ENCODE results near the gene GNAQ. TPM values are rescaled to one million over a fixed set of nuclear protein-coding genes. Genes with fewer than 3 reads are reported as not detected.

The GNAQ gene
- total RNA-seq, 1 experiment from 2014 or later, result 48.6 TPM

DNA sequence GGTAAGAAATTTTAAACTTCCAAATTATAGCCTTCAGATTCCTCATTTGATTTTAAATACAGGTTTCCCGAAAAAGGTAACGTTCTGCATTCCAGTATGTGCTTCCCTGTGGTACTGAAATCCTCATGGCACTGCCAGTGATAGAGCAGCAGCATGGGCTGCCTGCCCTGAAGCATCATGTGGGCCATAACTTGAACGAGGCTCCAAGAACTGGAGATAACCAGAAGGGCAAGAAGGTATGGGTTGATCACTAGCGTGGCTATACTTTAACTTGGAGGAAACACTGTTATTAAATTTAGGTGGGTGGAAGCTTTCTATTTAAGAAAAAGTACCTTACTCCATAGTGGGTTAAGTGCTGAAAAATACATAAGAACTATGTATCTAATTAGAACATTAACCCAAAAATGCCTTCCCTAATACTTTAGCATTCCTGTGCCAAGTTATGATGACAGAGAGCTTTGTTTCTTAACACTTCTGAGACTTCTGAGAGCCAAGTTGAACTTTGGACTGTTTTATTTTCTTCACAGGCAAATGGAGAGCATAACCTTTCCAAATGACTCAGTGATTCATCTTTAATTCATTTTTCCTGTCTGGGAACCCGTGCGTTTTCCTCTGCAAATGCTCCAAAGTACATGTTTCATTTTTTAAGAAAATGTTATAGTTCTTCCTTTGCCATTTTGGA lies 192.0 kb downstream of the GNAQ start:
- no peaks in the 10 kb centered on the region for H3K9me3 Mint-ChIP-seq
- no peak overlapping the region for H2BK12ac ChIP-seq (ENCODE audit: insufficient read length, low read depth, low read length)
- no CpG with 5 or more reads among the region's 6 CpGs for WGBS (ENCODE audit: extremely low coverage, insufficient read length, low lambda C conversion rate)
- no peak for DNase-seq
- no peak overlapping the region for H4K91ac ChIP-seq (ENCODE audit: insufficient read length, low read depth, low read length)
- peaks cover 2 to 7% of the 10 kb centered on the region in 2 experiments; a peak in 3 of 4 replicates for H3K4me1 Mint-ChIP-seq
- no peaks in the 10 kb centered on the region for H3K9me3 ChIP-seq (ENCODE audit: control insufficient read depth, low read depth, low read length)
- no peak overlapping the region for H2BK20ac ChIP-seq (ENCODE audit: low read depth, low read length, poor library complexity, severe bottlenecking)
- no peaks in the 10 kb centered on the region for H3K27me3 ChIP-seq (ENCODE audit: insufficient read depth, low read length)
- H3K23ac ChIP-seq (ENCODE audit: insufficient read length, low read depth, low read length), result no peak overlapping the region
- H3T11ph ChIP-seq (ENCODE audit: low read length), result no peak overlapping the region
- H3K14ac ChIP-seq (ENCODE audit: insufficient read depth, low read length), result no peak overlapping the region
- no peak overlapping the region for H2AK5ac ChIP-seq (ENCODE audit: insufficient read length, low read length)
- no peak overlapping the region for H3K56ac ChIP-seq (ENCODE audit: insufficient read length, low read depth, low read length)
- TF ChIP-seq, protein P1, sequence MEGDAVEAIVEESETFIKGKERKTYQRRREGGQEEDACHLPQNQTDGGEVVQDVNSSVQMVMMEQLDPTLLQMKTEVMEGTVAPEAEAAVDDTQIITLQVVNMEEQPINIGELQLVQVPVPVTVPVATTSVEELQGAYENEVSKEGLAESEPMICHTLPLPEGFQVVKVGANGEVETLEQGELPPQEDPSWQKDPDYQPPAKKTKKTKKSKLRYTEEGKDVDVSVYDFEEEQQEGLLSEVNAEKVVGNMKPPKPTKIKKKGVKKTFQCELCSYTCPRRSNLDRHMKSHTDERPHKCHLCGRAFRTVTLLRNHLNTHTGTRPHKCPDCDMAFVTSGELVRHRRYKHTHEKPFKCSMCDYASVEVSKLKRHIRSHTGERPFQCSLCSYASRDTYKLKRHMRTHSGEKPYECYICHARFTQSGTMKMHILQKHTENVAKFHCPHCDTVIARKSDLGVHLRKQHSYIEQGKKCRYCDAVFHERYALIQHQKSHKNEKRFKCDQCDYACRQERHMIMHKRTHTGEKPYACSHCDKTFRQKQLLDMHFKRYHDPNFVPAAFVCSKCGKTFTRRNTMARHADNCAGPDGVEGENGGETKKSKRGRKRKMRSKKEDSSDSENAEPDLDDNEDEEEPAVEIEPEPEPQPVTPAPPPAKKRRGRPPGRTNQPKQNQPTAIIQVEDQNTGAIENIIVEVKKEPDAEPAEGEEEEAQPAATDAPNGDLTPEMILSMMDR (conservative IDR thresholded peaks at IDR 0.05), result no peak
- no peak overlapping the region for H3K4me2 ChIP-seq (ENCODE audit: insufficient read depth, insufficient read length, low read length)
- H3K79me1 ChIP-seq (ENCODE audit: insufficient read depth, low read depth, low read length, poor library complexity, severe bottlenecking), result peaks cover 4% of the 10 kb centered on the region
- no peak overlapping the region for H2BK5ac ChIP-seq (ENCODE audit: insufficient read length, low read length)
- 0 out of 2 replicates have a peak, but pooled peaks cover 2% of the 10 kb centered on the region for H3K79me2 ChIP-seq (ENCODE audit: insufficient read depth, low read length)
- H3K27me3 Mint-ChIP-seq (ENCODE audit: low read depth), result no peaks in the 10 kb centered on the region
- no peak overlapping the region for H3K4ac ChIP-seq (ENCODE audit: low read depth, low read length)
- no peak overlapping the region for H3K27ac ChIP-seq (ENCODE audit: insufficient read length, low read depth, low read length)
- H2AFZ ChIP-seq (ENCODE audit: low read length), result no peak overlapping the region
- H3K4me3 Mint-ChIP-seq, result no peak overlapping the region
- no peaks in the 10 kb centered on the region for H3K4me1 ChIP-seq (ENCODE audit: insufficient read depth, low read length)
- no peaks in the 10 kb centered on the region; a peak in 1 of 7 replicates for H3K36me3 Mint-ChIP-seq (ENCODE audit: insufficient read depth in 1 of 3, low read depth in 3 of 3)
- no peaks in the 10 kb centered on the region for H3K23me2 ChIP-seq (ENCODE audit: insufficient read length, low read depth, low read length, poor library complexity, severe bottlenecking)
- no peaks in the 10 kb centered on the region for H4K20me1 ChIP-seq (ENCODE audit: control insufficient read depth, insufficient read depth, insufficient read length)
- H2BK120ac ChIP-seq (ENCODE audit: low read depth, low read length, poor library complexity, severe bottlenecking), result no peak overlapping the region
- no peak overlapping the region for H3K27ac Mint-ChIP-seq
- no peak overlapping the region for H3K18ac ChIP-seq (ENCODE audit: insufficient read length, low read depth, low read length)
- H4K5ac ChIP-seq (ENCODE audit: insufficient read length, low read depth, low read length), result no peak overlapping the region
- no peak overlapping the region for H2BK15ac ChIP-seq (ENCODE audit: low read depth, low read length)
- no peak overlapping the region for H4K8ac ChIP-seq (replicated peaks; ENCODE audit: insufficient read length, low read depth, low read length)
- H3K9ac ChIP-seq (ENCODE audit: extremely low read depth, insufficient read length, low read length), result no peak overlapping the region
